ELR (cell line): ENCODE results near the gene SNX5.
"Not testable (repeated sequence)": the region's sequence is repeated elsewhere in the genome, so short reads cannot be mapped to it uniquely, and the experiment has no call there.

Experiments
- DNase-seq: peaks from one replicate; pipeline ENCODE4 v3.0.0-alpha.2; 2015; ENCODE audit warnings: low read depth

Gene SNX5

DNA sequence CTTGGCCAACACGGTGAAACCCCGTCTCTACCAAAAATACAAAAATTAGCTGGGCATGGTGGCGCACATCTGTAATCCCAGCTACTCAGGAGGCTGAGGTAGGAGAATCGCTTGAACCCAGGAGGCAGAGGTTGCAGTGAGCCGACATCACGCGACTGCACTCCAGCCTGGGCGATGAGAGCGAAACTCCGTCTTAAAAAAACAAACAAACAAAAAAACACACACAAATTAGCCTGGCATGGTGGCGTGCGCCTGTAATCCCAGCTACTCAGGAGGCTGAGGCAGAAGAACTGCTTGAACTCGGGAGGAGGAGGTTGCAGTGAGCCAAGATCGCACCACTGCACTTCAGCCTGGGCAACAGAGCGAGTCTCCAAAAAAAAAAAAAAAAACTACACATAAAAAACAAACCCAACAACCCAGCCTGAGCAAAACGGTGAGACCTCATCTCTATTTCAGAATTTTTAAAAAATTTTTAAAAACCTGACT lies 8.2 kb downstream of the SNX5 start:
- not testable (repeated sequence) for DNase-seq

DNA sequence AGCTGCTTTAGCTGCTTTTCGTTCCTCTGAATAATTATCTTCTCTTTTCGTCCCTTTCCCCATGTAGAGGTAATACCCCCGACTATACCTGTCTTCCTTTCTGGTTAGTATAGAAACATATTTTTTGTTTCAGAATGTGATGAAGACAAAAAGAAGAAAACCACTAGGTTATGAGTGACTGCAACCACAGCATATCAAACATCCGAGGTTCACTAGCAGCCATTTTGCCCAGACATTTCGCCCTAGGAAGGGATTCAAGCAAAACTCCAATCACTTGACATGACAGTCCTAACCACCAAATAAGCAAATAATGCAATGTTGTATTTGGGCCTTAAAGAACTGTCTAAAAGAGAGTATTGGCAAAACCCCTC lies 9.4 kb downstream of the SNX5 start:
- no peak for DNase-seq

DNA sequence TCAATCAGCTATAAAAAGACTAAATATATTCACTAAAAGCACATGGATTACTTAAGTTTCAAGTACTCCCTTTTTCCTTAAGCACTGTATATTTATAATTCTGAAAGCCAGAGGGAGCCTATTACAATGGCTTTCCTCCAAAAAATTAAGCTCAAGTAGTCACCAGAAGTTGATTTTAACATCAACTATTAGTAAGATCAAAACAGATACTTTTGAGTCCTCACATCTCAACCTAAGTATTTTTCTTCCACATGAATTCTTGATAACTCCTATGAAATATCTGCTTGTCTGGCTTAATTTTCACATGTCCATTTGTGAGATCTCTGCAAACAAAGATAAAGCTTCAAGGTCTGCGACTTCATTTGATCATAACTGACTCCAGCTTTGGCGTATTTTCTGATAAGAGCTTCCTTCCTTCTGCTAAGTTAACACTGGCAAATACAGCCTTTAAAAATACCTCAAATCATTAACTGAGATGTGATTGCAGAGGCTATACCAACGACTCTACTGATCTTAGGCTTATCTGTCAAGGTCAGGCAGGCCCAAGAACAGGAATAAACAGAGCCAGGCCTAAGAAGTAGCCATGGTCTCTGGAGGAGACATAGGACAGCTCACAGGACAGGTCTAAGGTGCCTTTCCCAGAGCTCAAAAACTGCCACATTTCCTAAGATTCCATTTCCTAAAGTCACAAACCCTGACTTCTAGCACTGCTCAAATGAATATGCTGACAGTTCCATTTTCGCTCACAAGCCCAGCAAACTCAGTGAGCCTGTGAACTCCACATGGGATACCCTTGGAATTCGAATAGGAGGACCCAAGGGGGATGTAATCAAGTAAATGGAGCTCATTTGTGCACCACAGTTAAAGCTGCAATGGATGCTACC lies 10.0 kb downstream of the SNX5 start:
- no peak for DNase-seq

DNA sequence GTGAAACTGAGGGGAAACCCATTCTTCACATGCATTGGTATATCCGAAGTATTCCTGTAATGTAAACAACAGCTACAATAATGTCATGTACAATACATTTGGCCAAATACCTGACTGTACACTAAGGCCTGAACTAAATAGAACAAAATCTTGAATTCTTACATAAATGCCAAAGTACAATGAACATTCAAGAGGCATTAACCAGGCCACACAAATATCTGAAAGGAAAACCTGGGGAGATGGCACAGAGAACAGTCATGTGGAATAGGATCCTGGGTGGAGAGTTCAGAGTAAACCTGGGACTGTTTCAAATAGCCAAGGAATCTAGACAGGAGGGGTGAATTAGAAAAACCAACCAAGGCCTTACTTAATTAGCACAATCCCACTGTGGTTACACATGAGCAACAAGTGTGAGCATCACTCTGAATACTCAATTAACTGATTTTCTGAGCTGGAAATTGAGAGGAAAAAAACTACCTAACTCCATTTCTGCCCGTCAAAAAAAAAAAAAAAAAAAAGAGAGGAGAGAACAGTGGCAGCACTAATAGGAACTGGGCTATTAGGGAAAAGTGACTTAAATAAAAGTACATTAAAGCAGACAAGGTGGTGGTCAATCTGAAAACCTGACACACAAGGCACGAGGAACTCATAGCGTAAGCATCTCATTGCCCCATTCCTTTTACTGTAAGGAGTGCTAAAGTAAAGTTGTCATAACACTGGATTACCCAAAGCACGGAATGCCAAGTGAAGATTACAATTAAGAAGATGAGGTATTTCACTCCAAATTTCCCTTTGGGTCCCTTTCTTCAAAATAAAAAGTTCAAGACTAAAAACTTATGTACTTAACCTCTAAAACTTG lies 10.9 kb downstream of the SNX5 start:
- DNase-seq = no peak

DNA sequence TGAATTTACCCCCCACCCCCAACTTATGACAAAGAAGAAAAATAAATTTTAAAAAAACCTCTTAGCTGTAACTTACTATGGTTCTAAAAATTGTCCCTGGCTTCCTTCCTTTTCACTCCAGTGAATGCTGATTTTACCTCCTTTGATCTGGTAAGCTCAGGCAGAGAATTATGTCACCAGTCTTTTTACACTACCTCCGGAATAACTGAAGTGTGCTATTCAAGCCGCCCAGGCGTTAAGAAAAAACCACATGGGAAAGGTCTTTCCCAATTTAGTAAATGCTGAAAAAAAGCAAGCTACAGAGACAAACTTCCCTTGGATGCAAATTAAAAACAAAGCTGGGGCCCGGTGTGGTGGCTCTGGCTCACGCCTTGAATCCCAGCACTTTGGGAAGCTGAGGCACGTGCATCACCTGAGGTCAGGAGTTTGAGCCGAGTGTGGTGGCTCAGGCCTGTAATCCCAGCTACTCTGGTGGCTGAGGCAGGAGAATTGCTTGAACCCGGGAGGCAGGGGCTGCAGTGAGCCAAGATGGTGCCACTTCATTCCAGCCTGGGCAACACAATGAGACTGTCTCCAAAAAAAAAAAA lies 12.4 kb downstream of the SNX5 start:
- DNase-seq = no peak

DNA sequence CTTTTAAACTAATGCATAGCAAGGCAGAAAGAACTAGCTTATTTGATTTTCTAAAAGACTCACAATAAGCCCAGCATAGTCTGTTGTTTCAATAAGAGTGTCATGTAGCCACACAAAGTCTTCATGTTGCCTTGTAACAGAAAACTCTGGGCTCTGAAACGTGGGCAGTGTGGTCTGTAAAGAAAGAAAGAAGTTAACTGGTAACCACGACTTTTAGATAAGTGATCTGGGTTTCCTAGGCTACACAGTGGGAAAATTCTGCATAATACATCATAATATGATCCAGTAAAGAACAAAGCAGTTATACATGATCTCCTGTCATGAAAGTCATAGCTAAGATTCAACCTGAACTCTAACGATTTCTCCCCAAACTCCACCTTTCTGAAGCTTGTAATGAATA lies 13.3 kb downstream of the SNX5 start:
- no peak for DNase-seq

DNA sequence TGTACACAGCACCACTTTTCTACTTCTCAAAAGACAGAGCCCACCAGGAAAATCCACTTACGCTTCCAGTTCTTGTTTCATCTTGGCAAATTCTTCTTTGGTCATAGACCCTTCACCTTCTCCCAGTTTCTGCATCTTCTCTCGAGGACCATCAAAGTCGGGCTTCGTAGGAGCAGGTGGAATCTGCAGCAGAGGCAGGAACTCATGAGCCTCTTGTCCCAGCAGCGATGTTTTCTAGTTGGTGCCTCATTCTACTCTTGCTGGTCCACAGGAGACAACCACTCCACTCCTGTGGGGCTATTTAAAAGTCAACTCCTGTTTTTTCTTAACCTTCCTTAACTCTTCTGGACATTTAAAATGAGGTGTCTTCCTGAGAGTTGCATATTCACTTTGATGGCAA lies 14.7 kb downstream of the SNX5 start:
- DNase-seq = no peak

DNA sequence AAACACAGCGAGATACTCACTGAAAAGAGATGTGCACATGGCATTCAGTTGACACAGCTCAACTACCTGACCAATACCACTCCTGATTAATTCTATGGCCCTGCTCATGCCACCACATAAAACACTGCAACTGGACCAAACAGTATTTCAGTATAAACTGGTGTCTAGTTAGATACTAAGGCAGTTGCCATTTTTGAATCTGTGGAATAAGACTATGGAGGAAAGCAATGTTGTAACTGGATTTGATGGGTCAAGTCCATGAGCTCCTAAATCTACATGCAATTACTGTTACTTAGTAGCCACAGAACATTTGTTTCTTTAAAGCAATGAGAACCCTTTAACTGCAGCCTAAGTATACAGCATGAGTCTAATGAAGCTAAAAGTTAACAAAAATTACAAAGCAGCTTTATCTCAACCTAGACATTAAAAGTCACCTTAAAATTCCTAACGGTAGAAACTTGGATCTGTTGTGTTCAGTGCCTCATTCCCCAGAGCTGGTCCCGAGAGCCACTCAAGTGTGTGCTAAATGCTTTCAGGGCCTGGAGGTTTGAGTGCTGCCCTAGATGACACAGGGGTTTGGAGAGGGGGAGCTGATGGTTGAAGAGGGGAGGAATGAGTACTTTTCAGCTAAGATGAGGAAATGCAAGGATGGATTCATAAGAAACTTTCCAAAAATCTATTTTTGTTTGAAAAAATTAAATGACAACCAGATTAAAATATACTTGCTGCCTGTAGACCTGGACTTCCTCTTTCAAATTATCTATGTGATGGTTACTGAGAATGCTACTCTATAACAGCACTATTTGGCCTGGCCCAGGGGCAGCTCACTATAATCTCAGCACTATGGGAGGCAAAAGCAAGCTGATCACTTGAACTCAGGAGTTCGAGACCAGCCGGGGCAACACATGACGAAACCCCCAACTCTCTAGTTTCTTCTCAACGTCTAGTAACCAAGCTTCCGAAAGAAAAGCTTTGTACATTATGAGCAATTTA lies 15.6 kb downstream of the SNX5 start:
- DNase-seq = no peak

DNA sequence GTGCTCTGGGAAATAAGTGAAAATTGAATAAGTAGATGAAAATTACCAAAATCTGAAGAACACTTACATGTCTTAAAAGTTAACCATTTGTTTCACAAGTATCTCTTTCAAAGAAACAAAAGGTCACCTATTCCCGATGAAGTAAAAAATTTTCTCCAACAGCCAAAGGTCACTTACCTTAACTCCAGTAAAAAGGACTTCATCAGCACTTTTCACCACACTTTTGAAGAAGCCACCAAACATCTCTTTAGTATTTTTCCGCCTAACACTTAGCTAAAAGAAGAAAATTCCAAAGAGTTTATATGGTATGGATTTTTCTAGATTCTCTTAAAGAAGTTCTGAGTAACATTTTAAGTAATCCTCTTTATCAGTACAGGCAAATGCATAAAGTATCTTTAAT lies 17.3 kb downstream of the SNX5 start:
- no peak for DNase-seq

DNA sequence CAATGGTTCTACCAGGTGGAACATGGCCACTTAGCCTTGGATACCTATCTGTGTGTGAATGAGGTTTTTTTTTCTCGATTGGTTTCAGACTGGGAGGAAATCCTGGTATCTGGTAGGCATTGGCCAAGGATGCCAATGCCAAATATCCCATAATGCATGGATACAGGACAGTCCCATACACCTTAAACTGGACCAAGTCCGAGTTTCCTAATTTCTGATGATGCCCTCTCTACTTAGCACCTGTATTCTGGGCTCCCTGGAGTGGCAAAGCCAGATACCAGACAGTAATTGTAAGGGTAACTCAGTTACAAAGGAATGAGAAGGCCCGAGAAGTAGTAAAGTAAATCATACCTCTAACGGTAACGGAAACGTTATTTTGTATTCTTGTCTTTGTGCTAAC lies 17.9 kb downstream of the SNX5 start:
- DNase-seq = no peak

DNA sequence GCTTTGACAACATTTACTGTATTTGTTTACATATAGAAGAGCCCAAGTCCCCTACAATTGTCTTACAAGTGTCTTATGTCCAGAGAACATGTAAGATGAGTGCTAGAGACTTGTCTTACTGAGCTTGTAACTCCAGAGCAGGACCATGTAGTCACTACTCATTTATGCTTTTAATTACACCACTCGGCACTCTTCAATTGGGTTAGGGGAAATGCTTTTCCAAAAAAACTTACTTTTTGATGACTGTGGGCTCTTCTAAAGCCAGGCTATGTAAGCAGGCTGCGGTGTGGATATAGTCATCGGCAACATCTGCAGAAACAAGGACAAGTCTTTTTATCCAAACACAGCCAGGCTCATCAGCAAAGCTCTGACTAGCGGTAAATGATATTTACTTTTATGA lies 18.7 kb downstream of the SNX5 start:
- no peak for DNase-seq

DNA sequence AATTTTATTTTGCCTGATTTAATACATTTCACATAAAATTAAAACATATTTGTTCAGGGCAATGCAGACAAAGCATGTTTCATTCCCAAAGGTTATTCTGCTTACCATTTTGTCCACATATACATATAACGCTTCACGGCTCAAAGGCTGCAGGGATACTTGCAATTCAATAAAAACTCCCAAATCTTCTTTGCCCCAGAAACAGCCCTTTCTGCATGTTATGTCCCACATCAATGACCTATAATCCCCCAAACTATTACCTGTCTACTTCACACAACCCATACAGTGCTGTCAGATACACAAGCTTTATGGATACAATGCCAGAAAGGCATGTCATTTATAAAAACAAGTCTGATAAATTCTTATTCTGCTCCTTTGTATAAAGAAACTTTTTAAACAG lies 20.2 kb downstream of the SNX5 start:
- DNase-seq = no peak

DNA sequence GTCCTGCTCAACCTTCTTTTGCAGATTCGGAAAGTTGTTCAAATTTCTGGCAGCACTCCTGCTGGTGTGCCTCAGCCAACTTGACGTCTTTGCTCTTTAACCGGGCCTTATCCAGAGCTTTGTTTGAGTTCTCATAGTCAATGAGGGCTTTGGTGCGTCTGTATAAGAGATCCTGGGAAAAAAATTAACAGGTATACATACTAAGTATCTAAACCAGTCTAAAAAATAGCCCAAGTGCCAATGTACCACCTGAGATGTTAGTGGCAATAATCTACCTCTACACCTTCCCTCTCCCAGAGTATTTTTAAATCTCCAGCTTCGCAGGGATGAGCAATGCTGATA lies 21.1 kb downstream of the SNX5 start:
- no peak for DNase-seq

DNA sequence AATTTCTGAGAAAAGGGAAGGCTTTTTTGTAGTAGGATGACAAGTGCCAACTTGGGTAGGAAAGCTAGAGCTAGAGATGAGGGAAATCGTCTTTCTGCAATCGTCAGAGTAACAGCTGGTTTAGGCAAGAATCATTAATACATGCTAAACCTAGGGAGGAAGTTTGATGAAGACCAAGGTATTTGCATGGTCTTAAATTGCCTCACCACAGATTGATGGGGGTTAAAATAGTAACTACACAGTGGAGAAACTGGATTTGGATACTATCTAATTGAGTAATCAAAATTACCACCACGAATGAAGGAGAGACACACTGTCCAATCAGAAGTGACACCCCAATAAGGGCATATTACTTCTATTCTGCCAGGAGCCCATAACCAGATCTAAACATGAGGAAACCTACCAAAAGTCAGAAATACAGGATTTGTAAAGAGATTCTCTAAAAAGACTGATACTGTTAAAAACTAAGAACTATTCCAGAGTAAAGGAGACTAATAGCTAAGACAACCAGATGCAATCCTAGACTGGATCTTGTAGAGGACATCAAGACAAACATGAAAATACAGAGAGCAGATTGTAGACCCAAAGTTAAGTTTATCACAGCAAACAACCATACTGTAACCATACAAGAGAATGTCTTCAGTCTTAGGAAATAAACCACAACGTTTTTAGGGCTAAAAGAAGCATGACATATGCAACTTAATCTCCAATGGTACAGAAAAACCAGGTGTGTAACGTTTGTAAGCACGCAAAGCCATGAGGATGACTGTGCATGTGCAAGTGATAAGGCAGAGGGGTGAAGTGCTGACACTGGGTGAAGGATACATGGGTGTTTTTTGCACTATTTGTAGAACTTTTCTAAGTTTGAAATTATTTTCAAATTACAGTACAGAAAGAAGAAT lies 21.8 kb downstream of the SNX5 start:
- DNase-seq = no peak

DNA sequence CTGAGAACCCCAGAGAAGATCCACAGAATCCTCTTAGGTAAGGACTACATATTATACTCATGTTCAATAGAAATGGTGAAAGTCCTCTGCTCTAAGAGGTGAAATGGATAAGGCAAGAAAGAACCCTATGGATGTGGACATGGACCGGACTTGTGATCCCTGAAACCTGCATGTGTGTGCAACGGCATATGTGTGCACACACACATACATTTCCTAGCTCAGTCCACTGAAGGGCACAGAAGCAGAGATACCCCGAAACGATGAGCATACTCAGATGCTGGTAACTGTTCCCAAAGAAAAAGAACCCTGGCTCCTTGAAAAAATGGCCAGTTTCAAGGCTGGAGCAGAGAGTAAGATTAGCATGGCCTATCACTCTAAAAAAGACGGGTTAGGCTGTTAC lies 22.6 kb downstream of the SNX5 start:
- no peak for DNase-seq

DNA sequence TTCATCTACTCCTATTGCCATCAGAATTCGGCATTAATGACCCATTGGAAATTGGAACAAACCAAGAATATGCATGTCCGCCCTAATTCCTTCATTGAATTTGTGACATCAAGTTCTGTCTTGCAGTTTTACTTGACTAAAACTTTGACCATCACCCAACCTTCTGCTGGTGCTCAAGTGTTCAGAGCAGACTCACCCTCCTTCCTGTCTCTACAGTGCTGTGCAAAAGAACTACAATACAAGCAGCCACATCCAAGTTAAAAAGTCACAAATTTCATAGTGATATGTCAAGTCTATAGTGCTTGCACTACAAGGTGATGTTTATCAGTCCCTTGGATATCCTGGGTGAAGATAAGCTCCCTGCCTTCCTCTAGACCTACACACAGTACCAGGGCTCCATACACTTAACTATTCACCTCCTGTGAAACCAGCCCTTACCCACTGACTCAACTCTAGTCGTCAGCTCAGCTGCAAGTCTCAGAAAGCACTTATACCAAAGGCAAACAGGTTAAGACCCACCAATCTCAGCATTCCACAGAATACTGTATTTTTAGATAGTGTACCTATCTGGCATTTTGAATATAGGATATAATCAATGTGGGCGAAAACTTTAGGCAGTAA lies 23.6 kb downstream of the SNX5 start:
- no peak for DNase-seq

DNA sequence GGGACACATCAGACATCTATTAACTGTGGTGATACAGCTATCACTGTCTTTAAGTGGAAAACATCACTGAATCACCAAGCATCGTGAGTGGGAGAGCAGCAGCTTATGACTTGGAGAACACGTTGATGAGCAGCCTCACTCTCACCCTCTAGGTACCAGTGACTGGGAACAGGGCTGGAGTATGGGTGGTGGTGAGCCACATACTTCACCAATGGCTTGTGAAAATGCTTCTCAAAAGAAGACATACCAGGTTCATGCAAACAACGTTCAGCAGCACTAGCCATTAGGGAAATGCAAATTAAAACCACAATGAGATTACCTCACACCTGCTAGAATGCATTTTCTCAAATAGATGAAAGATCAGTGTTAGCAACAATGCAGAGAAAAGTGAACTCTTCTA lies 25.3 kb downstream of the SNX5 start:
- DNase-seq = no peak

DNA sequence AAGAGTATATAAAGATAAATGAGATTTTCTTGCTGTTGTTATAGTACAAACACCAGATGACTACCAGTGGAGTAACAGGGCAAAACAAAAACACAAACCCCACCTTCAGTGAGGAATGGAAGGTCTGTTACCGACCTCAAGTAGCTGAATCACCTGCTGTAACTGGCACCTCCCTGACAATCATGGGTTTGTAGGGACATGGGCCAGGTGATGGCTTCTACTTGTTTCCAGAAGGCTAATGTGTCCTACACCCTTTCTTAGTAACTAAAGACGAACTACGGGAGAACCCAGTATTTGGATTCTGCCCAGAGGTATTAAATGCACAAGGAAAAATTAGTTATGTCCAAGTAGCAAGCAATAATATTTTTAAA lies 26.8 kb downstream of the SNX5 start:
- DNase-seq = no peak

DNA sequence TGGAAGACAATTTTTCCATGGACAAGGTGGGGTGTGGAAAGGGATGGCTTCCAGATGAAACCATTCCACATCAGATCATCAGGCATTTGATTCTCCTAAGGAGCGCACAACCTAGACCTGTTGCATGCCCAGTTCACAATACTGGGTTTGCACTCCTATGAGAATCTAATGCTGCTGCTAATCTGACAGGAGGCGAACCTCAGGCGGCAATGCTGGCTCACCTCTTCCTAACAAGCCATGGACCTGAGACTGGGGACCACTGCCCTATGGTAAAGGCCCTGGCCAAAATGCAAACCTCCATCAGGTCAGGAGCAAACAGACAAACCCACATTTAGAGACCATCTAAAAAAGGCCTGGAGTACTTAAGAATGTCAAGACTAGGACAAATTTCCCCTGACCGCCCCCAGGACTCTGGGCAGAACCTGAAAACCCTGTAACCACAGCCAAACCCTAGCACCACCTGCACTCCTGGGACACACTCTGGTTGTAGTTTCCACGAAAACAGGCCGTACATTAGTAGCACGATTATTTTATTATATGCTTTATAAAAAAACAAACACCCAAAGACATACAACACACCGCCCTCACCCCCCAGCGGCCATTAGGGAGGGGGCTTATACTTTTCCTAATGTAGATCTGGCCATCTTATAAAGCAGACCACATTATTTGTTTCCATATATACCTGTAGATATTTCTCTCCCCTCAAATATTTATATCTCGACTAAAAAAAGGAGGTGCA lies 27.3 kb downstream of the SNX5 start:
- DNase-seq = no peak
